Cerebellar nuclear complex (tissue), 1 donor: ENCODE results near the gene ERC2.

ENCODE experiments used
- DNase-seq, 2 experiments: peaks; one replicate each; lab custom pipeline; 2025; lab: John Stamatoyannopoulos, UW

The ERC2 gene

GRCh38 chr3:55646121-55646520, 822.1 kb downstream of the ERC2 start:
- no peak for DNase-seq

DNA sequence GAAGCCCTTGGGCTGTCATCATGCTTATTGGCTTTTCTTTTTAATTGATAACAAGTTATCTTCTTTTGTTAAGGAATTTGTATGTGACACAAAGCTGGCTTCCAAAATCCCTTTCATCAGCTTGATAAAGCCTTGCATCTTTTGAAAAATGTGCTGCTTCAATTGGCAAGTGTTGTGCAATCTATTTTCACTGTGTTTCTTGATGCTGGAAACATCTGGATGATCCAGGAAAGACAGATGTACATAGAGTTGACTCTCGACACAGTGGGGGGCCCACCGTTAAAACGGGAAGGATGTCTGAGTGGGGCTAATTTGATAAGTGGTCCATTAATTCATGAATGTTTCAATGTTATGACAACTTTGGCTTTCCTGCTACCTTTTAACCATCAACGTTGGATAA, 822.8 kb downstream of the ERC2 start:
- no peak for DNase-seq

- no peak for DNase-seq
Observed at GRCh38 chr3:55643283-55643682, 825.0 kb downstream of the ERC2 start.

GRCh38 chr3:55641964-55642363, 826.3 kb downstream of the ERC2 start:
- DNase-seq = no peak

- no peak for DNase-seq
Observed at GRCh38 chr3:55639896-55640765, 828.1 kb downstream of the ERC2 start.

- DNase-seq = no peak
Observed at GRCh38 chr3:55639143-55639542, 829.1 kb downstream of the ERC2 start.

DNA sequence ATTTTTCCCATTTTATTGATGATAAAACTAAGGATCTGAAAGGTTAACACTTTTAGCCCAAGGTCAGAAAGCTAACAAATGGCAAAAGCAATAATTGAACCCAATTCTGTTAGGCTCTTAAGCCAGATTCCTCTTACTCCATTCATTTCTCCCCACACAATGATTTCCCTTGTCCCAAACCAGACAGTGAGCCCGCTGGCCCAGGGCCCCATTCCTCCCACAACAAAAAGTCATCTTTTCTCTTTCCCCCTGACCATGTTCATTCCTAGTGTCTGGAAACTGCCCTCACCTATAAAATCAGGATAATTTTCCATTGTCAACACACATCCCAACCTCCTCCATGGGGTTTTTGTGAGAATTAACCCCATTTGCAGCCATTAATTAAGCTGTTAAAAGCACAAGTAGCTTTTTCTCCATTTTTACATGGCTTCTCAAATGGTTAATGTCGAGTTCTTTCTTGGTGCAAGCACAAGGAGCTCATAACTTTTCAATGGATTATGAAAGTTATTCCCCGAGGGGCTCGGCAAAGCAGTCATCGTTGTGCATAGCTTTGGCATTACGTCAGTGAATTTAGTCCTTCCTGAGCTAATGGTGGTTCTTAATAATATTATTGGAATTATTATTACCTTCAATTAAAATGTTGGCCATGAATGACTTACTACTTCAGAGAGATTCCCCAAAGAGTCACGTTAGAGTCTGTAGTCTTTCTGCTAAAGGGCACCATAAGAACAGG, 830.2 kb downstream of the ERC2 start:
- no peak for DNase-seq

GRCh38 chr3:55636300-55637195, 831.7 kb downstream of the ERC2 start:
- DNase-seq = no peak

DNA sequence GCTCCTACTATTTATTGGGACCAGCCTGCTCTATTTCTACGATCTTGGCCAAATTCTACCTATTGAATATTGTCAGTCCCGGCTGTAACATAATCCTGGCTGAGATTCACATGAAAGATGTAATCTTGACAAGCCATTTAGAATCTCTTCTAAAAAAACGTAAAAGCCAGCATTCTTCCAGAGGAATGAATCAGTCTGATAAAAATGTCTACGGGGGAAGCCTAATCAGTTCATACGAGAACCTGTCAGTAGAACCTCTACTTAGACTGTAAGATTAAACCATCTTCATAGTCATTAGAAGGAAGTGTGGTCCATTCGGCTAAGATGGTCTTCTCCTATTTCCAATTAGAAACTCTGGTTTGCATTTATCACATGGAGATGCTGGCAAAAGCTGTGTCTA, 833.9 kb downstream of the ERC2 start:
- DNase-seq = no peak

GRCh38 chr3:55633333-55633732, 834.9 kb downstream of the ERC2 start:
- no peak for DNase-seq

- DNase-seq = no peak
Observed at GRCh38 chr3:55631766-55632331, 836.4 kb downstream of the ERC2 start.

DNA sequence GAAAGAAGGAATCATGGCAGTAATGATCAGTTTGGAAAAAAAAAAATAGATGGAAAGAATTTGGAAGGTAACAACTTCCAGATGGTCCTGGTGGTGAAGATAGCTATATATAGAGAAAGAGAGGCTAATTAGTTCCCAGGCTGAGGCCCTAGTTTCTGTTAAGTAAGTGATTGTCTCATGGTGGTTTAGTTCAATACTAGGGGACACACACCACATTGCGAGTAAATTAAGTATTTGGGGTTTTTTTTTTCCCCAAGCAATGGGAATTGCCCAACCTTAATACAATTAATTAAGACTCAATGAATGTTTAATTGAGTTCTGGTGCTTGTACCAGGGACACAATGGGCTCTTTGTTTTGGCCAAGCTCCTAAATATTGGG, 837.4 kb downstream of the ERC2 start:
- no peak for DNase-seq

DNA sequence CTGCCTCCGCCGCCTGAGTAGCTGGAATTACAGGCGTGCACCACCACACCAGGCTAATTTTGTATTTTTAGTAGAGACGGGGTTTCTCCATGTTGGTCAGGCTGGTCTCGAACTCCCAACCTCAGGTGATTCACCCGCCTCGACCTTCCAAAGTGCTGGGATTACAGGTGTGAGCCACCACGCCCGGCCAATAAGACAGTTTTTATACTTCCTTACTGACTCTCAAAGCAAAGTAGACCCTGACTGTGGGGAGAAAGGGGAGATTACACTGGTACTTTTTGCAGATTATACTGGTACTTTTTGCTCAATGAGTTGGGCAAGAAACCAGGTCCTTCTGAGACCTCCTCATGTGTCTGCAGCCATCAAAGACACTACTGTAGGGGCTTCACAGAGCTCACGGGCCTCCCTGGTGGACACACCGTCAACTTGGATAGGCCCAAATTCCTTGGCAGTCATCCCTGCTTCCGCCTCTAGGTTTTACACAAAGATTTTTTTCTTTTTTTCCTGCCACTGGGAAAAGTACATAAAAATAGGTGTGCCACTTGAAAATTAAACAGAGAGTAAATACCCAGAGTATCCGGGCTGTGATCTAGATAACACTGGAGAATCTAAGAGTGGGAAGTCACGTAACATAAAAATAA, 837.9 kb downstream of the ERC2 start:
- no peak for DNase-seq

DNA sequence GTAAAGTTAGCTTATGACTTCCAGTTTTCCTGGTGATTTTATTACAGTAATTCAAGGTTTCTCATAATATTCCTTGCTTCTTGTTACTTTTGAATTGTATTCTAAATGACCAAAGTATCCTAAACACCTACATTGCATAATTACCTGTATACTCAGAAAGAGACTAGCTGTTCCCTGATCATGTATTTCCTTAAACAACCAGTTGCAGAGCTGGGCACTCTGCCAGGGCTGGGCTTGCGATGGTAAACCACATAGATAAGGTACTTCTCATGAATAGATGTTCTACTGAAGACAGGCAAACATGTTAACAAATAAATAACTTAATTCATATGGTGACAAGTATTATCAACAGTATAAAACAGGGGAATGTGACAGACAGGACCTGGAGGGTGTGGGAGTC, 838.8 kb downstream of the ERC2 start:
- DNase-seq = no peak

GRCh38 chr3:55626279-55626665, 842.0 kb downstream of the ERC2 start:
- DNase-seq = no peak

GRCh38 chr3:55624238-55624637, 844.0 kb downstream of the ERC2 start:
- DNase-seq = no peak

DNA sequence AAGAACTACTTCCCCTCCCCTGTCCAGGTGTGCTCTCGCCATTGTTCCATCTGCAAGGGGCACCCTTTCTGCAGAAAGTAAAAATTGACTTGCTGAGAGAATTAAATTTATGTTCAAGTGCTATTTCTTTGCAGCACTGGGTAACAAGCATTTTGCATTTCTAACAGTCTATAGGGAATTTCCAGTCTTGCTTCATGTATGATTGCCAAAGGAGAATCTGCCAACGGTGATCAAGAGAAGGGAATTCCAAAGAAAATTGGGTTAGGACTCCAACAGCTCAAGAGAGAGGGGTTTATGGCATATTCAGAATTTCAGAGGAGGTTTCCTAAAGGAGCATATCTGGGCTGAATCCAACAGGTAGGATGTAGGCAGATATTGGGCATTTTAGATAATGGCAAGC, 844.5 kb downstream of the ERC2 start:
- DNase-seq = no peak

- no peak for DNase-seq
Observed at GRCh38 chr3:55622733-55623132, 845.5 kb downstream of the ERC2 start.

- no peak for DNase-seq
Observed at GRCh38 chr3:55622116-55622515, 846.2 kb downstream of the ERC2 start.

DNA sequence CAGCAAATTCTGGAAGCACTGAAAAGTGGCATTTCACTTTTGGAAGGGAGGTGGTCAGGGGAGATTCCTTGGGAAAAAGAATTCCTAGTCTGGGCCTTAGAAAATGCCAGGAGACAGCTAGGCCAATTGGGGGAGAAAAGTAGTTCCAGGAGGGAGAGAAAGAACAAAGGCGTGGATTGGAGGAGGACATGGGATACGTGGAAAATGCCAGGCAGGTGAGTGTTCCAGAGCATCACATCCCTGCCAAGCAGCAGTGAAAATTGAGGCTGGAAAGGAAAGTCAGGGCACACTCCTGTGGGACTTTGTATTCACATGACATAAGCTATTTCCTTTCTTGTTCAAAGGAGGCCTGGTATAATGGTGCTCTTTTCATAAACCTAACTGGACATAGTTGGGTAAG, 846.6 kb downstream of the ERC2 start:
- DNase-seq = no peak

DNA sequence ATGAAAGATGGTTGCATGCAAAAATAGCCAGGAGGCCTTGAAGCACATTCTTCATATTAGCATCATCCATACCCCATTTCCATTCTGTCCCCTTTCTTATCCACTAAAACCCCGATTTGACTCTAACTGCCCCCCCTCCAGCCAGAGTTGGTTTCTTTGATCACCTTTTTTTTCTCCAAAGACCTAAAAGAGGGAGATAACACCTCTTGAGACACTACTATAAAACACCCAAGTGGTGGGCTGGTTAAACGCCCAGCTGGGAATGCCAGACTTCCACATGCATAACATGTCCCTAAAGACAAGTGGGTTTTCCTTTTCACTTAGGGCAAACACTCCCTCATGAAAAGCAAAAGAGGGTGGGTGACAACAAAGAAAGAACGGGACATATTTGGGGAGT, 847.2 kb downstream of the ERC2 start:
- no peak for DNase-seq
